ENCODE data around the gene STYX. TPM values are rescaled to one million over a fixed set of nuclear protein-coding genes. Genes with fewer than 3 reads are reported as not detected.
"Not testable (repeated sequence)": the region's sequence is repeated elsewhere in the genome, so short reads cannot be mapped to it uniquely, and the experiment has no call there.

The STYX gene
- total RNA-seq, 1 donor from 2014 or later: 14.1 TPM

DNA sequence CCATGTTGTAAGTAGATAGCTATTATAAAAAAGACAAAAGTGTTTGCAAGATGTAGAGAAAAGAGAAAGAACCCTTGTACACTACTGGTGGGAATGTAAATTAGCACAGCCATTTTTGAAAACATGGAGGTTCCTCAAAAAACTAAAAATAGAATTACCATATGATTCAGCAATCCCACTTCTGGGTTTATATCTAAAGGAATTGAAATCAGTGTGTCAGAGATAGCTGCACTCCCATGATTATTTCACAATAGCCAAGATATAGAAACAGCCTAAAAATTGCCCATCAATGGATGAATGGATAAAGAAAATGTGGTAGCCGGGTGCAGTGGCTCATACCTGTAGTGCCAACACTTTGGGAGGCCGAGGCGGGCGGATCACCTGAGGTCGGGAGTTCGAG, 13.8 kb upstream of the STYX start:
- no peak for DNase-seq
- no peak for ATAC-seq
- intact Hi-C loops (cut with micrococcal nuclease): no loop called here

DNA sequence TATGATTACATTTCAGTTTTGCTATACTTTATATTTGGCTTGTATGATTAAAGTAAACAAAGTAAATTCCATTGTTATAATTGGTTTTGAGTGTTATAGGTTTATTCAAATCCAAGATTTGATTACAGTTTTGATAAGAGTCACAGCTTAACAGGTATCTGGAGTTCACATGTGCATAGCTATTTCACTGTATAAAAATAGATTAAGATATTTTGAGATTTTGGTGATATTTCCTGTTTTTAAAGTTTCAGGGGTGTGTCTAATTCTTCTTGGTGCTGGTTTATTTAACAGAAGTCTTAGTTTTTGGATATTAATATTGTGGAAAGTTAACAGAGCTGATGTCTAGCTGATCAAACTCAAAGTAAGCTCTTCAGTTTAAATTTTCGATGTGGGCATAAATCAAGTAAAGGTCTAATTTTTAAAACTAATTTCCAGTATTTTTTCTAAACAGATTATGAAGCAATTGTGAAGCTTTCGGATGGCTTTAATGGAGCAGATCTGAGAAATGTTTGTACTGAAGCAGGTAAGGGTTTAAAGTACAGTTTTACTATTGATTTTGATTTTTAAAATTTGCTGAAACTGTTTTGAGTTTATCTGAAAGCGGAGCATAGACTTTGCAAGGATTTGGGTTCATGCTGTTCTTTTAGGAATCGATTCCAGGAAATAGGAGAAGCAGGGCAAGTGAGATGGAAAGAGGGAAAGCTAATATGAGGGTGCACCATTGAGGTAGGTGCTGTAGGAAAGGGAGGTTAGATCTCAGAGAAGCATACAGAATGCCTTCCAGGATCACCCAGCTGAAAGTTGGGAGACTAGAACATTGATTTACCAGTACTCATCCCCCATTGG, 6.2 kb upstream of the STYX start:
- intact Hi-C loops (cut with micrococcal nuclease): no loop called here
- DNase-seq: no peak
- ATAC-seq: no peak

DNA sequence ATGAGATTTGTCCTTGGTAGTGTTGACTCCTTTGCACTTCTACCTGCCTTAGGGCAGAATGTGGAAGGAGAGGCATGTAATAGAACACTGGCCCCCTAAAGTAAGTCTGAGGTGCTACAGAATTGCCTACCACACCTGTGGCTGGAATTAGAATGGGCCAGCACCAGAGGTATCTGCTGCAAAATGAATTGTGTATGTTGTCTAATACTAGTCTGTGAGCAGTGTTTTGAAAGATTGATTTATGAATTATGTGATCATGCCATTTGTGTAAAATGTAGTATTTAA, 5.7 kb upstream of the STYX start:
- ATAC-seq: no peak
- DNase-seq: no peak
- intact Hi-C loops (cut with micrococcal nuclease): no loop called here

DNA sequence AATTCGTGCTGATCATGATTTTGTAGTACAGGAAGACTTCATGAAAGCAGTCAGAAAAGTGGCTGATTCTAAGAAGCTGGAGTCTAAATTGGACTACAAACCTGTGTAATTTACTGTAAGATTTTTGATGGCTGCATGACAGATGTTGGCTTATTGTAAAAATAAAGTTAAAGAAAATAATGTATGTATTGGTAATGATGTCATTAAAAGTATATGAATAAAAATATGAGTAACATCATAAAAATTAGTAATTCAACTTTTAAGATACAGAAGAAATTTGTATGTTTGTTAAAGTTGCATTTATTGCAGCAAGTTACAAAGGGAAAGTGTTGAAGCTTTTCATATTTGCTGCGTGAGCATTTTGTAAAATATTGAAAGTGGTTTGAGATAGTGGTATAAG, 2.5 kb upstream of the STYX start:
- ATAC-seq; DNase-seq; intact Hi-C loops (cut with micrococcal nuclease): not testable (repeated sequence)

DNA sequence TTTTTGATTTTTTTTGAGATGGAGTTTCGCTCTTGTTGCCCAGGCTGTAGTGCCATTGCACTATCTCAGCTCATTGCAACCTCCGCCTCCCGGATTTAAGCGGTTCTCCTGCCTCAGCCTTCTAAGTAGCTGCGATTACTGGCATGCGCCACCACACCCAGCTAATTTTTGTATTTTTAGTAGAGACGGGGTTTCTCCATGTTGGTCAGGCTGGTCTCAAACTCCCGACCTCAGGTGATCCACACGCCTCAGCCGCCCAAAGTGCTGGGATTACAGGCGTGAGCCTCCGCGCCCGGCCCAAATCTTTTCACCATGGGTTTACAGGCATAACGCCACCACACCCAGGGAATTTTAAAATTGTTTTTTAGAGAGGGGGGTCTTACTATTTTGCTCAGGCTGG, 931 bp upstream of the STYX start:
- ATAC-seq; DNase-seq; intact Hi-C loops (cut with micrococcal nuclease): not testable (repeated sequence)

DNA sequence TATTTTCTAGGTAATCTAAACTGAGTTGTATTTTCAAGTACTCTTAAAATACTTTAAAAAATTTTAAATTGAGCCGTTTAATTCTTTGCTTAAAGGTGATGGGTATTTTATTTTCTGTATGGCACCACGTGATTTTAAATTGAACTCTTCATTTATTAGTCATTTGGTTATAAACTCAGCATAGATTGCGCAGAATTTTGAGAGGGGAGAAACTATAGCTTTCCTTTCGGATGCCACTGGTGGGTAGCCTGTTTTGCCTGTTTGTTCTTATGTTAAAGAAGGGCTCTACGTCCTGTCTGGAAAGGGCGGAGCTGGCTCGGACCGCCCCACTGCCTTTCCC, 411 bp upstream of the STYX start:
- ATAC-seq (no peak), DNase-seq (no peak)
- intact Hi-C loops (cut with micrococcal nuclease): no loop called here

DNA sequence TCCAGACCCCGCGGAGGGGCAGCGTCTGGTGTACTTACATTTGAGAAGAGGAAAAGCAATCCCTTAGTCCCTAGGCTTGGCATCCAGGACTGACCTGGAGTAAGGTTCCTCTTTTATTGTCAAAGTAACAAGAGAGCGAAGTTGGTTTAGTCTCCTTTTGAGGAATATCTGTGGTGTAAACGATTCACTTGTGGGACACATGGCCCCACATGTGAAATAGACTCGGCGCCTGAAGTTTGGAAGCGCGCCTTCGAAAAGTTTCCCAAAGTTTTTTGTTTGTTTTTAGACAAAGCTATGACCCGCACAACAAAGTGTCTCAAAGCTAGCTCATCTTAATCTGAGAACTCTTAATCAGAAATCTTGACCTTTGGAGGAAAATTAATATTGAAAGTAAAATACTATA, 744 bp downstream of the STYX start:
- intact Hi-C loops (cut with micrococcal nuclease): no loop called here
- DNase-seq (no peak), ATAC-seq (no peak)

DNA sequence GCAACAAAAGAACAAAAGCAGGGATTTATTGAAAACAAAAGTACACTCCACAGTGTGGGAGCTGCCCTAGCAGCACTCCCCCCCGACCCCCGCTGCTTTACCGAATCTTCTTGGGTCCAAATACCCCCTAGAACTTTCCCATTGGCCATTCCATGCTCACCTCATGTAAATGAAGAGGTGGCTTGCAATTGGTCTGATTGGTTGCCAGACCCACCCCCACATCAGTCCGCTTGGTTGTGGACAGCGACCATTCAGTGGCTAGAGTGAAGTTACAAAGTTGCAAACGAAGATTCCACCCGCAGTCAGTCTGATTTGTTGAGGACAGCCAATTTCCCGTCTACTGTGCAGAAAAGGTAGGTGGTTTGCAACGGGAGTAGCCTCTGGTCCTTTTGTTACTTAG, 3.9 kb downstream of the STYX start:
- intact Hi-C loops (cut with micrococcal nuclease): no loop called here
- DNase-seq (no peak), ATAC-seq (no peak)

DNA sequence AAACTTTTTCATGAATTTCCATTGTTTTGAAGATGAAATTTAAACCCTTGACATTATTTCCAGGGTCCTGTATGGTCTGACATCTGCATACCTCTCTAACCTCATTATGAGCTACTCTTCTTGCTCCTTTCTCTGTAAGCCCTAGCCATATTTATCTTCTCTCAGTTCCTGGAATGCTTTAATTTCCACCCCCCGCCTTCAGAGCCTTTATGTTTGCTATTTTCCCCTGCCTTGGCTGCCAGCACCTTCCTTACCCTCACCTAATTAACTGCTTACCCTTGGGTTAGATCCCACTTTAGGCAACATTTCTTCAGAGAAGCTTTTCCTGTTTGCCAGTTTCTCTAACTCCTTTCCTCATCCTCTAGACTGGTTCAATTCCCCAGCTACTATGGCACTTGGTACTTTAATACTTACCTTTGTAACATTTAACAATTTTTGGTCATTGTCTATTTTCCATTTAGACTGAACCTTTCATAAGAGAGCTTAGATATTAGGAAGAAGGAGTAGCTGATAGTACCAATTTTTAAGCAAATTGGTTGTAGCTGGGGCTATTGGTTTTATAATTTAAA, 6.0 kb downstream of the STYX start:
- DNase-seq (no peak), ATAC-seq (no peak)
- intact Hi-C loops (cut with micrococcal nuclease): no loop called here

DNA sequence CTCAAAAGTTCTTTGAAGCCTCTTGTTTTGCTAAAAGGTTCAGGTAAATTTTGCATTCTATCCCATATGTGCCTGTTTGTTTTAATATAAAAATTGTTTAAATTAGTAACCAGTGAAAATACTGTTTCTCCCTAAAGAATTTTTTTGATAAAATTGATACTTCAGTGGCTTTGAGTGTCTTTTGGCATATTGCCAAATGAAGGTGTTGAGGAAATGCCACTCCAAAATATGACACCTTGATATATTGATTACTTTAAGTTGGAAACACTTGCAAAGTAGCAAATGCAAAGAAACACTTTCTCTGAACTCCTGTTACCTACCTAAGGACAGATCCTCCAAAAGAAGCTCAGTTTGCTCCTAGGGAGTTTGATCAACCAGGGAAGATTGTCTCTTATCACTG, 8.4 kb downstream of the STYX start:
- DNase-seq (no peak), ATAC-seq (no peak)
- intact Hi-C loops (cut with micrococcal nuclease): no loop called here

DNA sequence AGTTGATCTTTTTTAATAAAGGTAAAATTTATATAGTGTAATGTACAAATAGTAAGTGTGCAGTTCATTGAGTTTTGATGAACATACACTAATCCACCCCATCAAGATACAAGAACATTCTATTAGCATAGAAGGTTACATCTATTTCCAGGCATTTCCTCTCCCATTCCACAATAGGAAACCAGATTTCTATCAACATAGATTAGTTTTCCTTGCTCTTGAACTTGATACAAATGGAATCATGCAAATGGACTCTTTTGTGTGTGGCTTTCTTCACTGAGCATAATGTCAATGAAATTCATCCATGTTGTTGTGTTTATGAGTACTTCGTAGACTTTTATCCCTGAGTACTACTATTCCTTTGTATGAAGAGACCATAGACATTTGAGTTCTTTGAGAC, 10.8 kb downstream of the STYX start:
- no peak for DNase-seq
- intact Hi-C loops (cut with micrococcal nuclease): no loop called here
- no peak for ATAC-seq

DNA sequence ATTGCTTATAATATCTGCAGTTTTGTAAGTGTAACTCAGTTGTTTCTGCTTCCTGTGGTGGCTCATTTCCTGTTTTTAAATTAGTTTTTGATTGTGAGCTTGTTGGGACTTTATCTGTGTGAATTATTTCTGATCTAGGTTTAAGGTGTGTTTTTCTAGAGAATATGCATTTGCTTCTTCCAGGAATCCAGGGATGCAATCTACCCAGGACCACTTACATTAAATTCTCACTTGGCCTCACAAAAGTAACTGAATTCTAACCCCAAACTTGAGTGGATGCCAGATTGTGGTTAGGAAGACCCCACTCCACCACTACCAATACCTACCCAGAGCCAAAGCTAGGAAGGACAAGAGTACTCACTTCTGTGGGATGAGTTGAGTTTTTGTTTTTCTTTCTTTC, 11.9 kb downstream of the STYX start:
- ATAC-seq: no peak
- DNase-seq: no peak
- intact Hi-C loops (cut with micrococcal nuclease): no loop called here

DNA sequence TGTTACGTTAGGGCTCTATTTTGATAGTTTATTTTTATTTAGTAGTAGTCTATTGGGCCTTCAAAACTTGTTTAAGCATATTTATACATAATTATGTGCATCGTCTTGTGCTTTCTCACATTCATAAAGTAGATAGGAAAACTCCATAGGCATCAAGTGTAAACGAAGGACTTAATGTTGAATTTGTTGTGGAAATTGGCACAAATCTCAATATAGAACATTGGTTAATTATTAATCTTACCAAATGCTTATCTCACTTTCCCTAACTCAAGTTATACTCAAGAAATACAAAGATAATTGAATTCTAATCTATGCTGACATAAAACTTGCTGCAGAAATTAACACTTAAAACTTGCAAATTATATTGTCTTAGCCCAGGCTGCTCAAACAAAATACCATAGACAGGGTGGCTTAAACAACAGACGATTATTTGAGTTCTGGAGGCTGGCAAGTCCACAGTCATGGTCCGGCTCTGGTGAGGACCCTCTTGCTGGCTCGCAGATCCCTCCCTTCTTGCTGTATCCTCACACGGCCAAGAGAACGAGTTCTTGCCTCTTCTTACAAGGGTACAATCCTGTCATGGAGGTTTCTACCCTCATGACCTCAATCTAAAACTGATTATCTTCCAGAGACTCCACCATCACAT, 18.8 kb downstream of the STYX start:
- ATAC-seq (no peak), DNase-seq (no peak)
- intact Hi-C loops (cut with micrococcal nuclease): no loop called here

DNA sequence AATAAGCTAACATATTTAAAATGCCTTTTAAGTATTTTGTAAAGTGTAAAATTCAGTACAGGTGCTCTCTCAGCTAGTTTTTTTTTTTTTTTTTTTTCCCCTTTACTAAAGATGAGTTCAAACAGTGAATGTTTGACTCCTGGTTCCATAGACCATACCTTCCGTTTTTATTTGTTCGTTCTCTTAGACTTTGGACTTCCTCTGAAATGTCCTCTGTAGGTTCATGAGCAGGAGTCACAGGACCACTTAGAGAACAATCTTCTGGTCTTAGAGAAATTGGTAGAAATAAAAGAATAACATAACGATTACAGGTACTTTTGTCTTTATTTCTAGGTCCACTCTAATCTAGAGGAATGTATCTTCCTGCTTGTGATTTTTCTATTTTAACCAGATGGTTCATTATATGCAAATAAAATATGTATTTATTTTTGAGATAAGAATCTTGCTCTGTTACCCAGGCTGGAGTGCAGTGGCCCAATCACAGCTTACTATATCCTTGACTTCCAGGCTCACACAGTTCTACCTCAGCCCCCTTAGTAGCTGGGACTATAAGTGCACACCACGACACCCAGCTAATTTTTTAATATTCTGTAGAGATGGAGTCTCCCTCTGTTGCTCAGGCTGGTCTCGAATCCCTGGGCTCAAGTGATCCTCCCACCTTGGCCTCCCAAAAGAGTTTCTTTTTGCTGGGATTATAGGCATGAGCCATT, 25.8 kb downstream of the STYX start:
- DNase-seq: no peak
- intact Hi-C loops (cut with micrococcal nuclease): no loop called here

DNA sequence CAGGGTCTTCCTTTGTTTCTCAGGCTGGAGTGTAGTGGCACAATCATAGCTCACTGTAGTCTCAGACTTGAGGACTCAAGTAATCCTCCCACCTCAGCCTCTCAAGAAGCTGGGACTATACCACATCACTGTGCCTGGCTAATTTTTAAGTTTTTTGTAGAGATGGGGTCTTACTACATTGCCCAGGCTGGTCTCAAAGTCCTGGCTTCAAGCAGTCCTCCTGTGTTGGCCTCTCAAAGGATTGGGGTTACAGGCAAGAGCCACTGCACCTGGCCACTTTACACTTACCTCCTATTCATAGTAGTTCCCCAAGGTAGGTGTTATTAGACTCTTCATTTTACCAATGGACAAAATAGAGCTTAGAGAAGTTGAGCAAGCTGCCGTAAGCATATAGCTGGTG, 29.2 kb downstream of the STYX start:
- DNase-seq (no peak), ATAC-seq (no peak)
- intact Hi-C loops (cut with micrococcal nuclease): no loop called here

More for the DNA sequence above, 25.8 kb downstream of the STYX start:
- ATAC-seq: no peak

DNA sequence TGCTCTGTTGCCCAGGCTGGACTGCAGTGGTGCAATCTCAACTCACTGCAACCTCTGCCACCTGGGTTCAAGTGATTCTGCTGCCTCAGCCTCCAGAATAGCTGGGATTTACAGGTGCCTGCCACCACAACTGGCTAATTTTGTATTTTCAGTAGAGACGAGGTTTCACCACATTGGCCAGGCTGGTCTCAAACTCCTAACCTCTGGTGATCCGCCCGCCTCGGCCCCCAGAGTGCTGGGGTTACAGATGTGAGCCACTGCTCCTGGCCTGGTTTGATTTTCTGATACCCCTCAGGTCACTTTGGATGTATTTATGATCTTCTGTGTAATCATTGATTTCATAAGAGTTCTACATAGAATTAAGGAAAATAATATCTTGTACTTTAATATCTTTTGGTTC, 33.0 kb downstream of the STYX start:
- DNase-seq; ATAC-seq; intact Hi-C loops (cut with micrococcal nuclease): not testable (repeated sequence)

DNA sequence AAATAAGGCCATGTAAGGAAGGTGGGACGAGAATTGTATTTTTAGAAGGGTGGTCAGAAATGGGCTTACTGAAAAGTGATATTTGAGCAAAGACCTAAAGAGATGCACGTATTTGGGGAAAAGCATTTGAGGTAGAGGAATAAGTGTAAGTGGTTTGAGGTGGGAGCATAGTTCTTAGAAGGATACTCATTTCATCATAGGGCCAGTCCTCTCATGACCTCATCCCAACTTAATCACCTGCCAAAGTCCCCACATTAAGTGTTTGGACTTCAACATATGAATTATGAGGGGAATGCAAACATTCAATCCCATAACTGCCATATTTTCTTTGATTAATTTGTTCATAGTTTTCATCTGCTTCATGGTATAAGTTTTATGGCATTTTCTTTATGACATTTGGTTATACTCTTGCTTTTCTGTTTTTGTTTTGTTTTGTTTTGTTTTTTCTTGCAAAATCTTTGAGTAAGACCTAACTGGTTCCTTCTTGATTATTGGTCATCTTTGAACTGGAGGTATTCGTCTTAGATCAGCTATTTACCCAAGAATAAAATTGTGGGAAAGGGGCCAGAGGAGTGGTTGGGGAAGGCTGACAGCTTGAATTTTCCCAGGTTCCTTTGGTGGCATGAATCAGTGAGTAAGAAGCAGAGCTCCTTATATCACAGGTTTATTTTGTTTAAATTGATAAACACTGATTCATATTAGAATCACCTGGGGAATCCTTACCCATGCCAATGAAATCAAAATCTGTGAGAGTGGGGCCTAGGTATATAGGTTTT, 37.3 kb downstream of the STYX start:
- no peak for DNase-seq
- ATAC-seq: no peak
- intact Hi-C loops (cut with micrococcal nuclease): no loop called here

DNA sequence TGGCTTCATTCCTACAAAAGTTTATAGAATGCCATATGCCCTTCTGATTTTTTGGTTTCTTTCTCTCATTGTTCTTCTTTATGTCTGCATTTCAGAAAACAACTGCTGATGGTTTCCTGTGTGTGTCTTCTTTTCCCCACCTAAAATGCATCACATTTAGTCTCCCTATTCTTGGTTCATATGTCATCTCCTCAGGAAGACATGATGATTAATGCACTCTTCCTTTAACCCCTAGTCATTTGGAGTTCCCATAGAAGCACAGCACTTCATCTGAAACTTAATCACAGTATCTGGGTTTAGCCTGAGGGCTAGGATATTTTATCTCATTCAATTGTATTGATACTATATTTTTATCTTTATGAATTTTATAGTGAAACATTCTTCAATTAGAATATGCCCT, 39.9 kb downstream of the STYX start:
- intact Hi-C loops (cut with micrococcal nuclease): no loop called here

DNA sequence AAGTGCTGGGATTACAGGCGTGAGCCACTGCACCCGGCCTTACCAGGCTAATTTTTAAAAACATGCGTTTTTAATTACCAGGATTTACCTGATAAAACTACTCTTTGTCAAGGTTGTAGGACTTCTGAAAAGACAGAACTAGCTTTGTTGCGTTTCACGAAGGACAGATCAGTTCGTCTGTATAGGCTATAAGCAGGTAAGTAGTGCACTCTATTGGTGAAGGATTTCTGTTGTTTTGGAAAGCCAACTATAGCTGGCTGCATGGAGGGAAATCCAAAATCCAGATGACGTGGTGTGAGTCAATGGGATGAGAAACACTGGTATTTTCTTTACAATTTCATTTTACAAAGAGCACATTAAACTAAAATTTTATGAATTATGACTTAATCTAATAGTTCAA, 46.9 kb downstream of the STYX start:
- intact Hi-C loops (cut with micrococcal nuclease): no loop called here
- DNase-seq: no peak
- ATAC-seq: no peak

More for the DNA sequence above, 39.9 kb downstream of the STYX start:
- DNase-seq: no peak
- ATAC-seq: no peak

DNA sequence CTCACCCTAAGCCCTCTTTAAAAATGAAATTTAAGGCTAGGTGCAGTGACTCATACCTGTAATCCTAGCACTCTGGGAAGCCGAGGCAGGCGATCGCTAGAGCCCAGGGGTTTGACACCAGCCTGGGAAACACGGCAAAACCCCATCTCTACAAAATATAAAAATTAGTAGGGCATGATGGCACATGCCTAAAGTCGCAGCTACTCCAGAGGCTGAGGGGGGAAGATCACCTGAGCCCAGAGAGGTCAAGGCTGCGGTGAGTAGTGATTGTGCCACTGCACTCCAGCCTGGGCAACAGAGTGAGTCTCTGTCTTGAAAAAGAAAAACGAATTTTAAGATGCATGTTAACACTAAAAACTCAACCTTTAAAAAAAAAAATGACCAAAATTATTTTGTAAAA, 48.7 kb downstream of the STYX start:
- ATAC-seq (no peak), DNase-seq (no peak)
- intact Hi-C loops (cut with micrococcal nuclease): no loop called here
